GM12878 (cell line): ENCODE measurements around the gene MARCHF6. TPM values are rescaled to one million over a fixed set of nuclear protein-coding genes. Genes with fewer than 3 reads are reported as not detected.

ENCODE experiments used
- ATAC-seq: fragments of 200-7000 bp; cut with Tn5 transposase; 3 replicates; pipeline ENCODE4 v1.9.1; 2020; ENCODE audit warnings: mild to moderate bottlenecking, moderate library complexity
- BruUV-seq: library from RNA; stranded (reverse); fragments of 400-500 nt; replicated peaks from 2 replicates; lab custom pipeline; 2021; lab: Mats Ljungman, UMichigan
- CTCF ChIA-PET: fragments of 300-600 bp; sonication (Branson Sonifier 250); formaldehyde crosslinking; extraction: SDS; loops from one replicate; lab custom pipeline; 2021; ENCODE audit warnings: inconsistent platforms; lab: Yijun Ruan, JAX
- POLR2A ChIA-PET: fragments of 350-600 bp; formaldehyde crosslinking; extraction: SDS; loops from one replicate; lab custom pipeline; 2021; ENCODE audit warnings: inconsistent platforms; lab: Charles Lee
- RAD21 ChIA-PET: fragments of 300-600 bp; sonication (Branson Sonifier 250); formaldehyde crosslinking; loops from one replicate; lab custom pipeline; 2023; ENCODE audit warnings: antibody characterized with exemption; ENCODE audit not compliant: unreplicated experiment; lab: Charles Lee
- SMC1A ChIA-PET: fragments of 300-600 bp; sonication (Branson Sonifier 250); formaldehyde crosslinking; loops from one replicate; lab custom pipeline; 2023; ENCODE audit not compliant: unreplicated experiment, uncharacterized antibody; lab: Charles Lee
- DNase-seq: peaks from one replicate; pipeline ENCODE4 v3.0.0-alpha.2; 2011; ENCODE audit warnings: low read depth, low spot score
- FAIRE-seq: peaks from 3 replicates; lab custom pipeline; 2011; peaks lifted over from hg19 to GRCh38; lab: Jason Lieb, UNC
- H2AFZ ChIP-seq: 2 replicates; pipeline ENCODE4 v1.6.0; 2011; ENCODE audit warnings: low read depth, low read length, control low read depth; ENCODE audit not compliant: control insufficient read depth
- H3K27ac ChIP-seq: 2 replicates; pipeline ENCODE4 v1.5.1; 2011; ENCODE audit warnings: control low read depth; ENCODE audit not compliant: control insufficient read depth, insufficient read depth
- H3K27me3 ChIP-seq, 2 experiments: replicated peaks in 1 of 2; 2 replicates each; pipeline versions ENCODE4 v1.6.0 to v1.6.1; 2011; ENCODE audit warnings: low read length in 1 of 2; ENCODE audit not compliant: control insufficient read depth in 2 of 2, insufficient read depth in 2 of 2
- H3K36me3 ChIP-seq, 2 experiments: 2 replicates each; pipeline ENCODE4 v1.5.1; 2011; ENCODE audit warnings: low read length in 1 of 2; ENCODE audit not compliant: control insufficient read depth in 2 of 2, insufficient read depth in 2 of 2
- H3K4me1 ChIP-seq: 2 replicates; pipeline ENCODE4 v1.6.1; 2011; ENCODE audit warnings: mild to moderate bottlenecking, low read length, moderate library complexity, mixed read lengths; ENCODE audit not compliant: control insufficient read depth, insufficient read depth
- H3K4me2 ChIP-seq: 2 replicates; pipeline ENCODE4 v1.6.0; 2011; ENCODE audit warnings: control low read depth; ENCODE audit not compliant: control insufficient read depth, insufficient read depth
- H3K4me3 ChIP-seq: fragments of 200-600 bp; sonication (generic); 2 replicates; pipeline ENCODE4 v1.5.1; 2016
- H3K79me2 ChIP-seq: 2 replicates; pipeline ENCODE4 v1.6.0; 2011; ENCODE audit warnings: low read length; ENCODE audit not compliant: control insufficient read depth, insufficient read depth
- H3K9ac ChIP-seq: 2 replicates; pipeline ENCODE4 v1.8.0; 2011; ENCODE audit warnings: low read length, control low read depth, mixed read lengths; ENCODE audit not compliant: control insufficient read depth, insufficient read depth
- H3K9me3 ChIP-seq: replicated peaks from 3 replicates; pipeline ENCODE4 v1.5.1; 2011; ENCODE audit warnings: mild to moderate bottlenecking, low read length; ENCODE audit not compliant: control insufficient read depth, insufficient read depth
- H4K20me1 ChIP-seq: 2 replicates; pipeline ENCODE4 v1.6.0; 2011; ENCODE audit not compliant: control insufficient read depth, insufficient read depth
- BCL3 ChIP-seq: IDR thresholded peaks from 2 replicates; pipeline ENCODE4 v1.6.1; 2011; ENCODE audit warnings: borderline replicate concordance, low read depth, mild to moderate bottlenecking, moderate library complexity, low read length; ENCODE audit not compliant: insufficient read depth, poor library complexity, severe bottlenecking
- CEBPB ChIP-seq, 2 experiments: fragments of 150-350 bp in 1 of 2; IDR thresholded peaks; 2 replicates each; pipeline ENCODE4 v1.6.1; 2012 to 2014; ENCODE audit warnings: low read depth in 2 of 2, low read length in 2 of 2, borderline replicate concordance in 1 of 2, inconsistent platforms in 1 of 2
- IKZF2 ChIP-seq, 2 experiments: fragments of 450-650 bp; IDR thresholded peaks; 2 replicates each; pipeline ENCODE4 v1.6.1; 2017; ENCODE audit warnings: mild to moderate bottlenecking in 2 of 2, moderate library complexity in 2 of 2
- MYB ChIP-seq: fragments of 150-350 bp; IDR thresholded peaks from 2 replicates; pipeline ENCODE4 v1.6.1; 2014; ENCODE audit warnings: mild to moderate bottlenecking, low read depth, low read length, borderline replicate concordance
- PBX3 ChIP-seq: IDR thresholded peaks from 2 replicates; pipeline ENCODE4 v1.6.1; 2011; ENCODE audit warnings: mild to moderate bottlenecking, low read depth, low read length, moderate library complexity; ENCODE audit not compliant: insufficient replicate concordance
- RAD21 ChIP-seq: IDR thresholded peaks from 2 replicates; pipeline ENCODE4 v1.6.1; 2011; ENCODE audit warnings: mild to moderate bottlenecking, low read depth, low read length, moderate library complexity; ENCODE audit not compliant: insufficient read depth
- SMAD1 ChIP-seq: fragments of 450-650 bp; IDR thresholded peaks from 2 replicates; pipeline ENCODE4 v1.6.1; 2018; ENCODE audit warnings: mild to moderate bottlenecking, low read depth; ENCODE audit not compliant: partially characterized antibody
- SUZ12 ChIP-seq: fragments of 200-600 bp; sonication (generic); IDR thresholded peaks from one replicate; pipeline ENCODE4 v1.6.1; 2018; ENCODE audit warnings: antibody characterized with exemption, mild to moderate bottlenecking; ENCODE audit not compliant: unreplicated experiment
- TBL1XR1 ChIP-seq: IDR thresholded peaks from 2 replicates; pipeline ENCODE4 v1.6.1; 2012; ENCODE audit warnings: low read depth, low read length, improper control_type of control experiment
- ZBTB33 ChIP-seq: fragments of 450-650 bp; IDR thresholded peaks from 2 replicates; pipeline ENCODE4 v1.6.1; 2017; ENCODE audit warnings: mild to moderate bottlenecking
- WGBS: methylation state at CpG from one replicate; pipeline ENCODE4 v1.1.6; 2016; ENCODE audit warnings: low lambda C conversion rate; ENCODE audit not compliant: insufficient replicate concordance, insufficient coverage; ENCODE audit errors: missing lambda C conversion rate; 5-methylcytosine and 5-hydroxymethylcytosine counted together
- in situ Hi-C: fragments of 300-500 bp; cut with MboI; formaldehyde crosslinking; loops from 9 replicates; pipeline ENCODE4 v1.14.3; 2018; ENCODE audit warnings: mixed read lengths
- intact Hi-C: fragments of 100-400 bp; cut with micrococcal nuclease; formaldehyde crosslinking; loops from one replicate; pipeline ENCODE4 v1.14.2; 2022; ENCODE audit not compliant: unreplicated experiment
- polyA plus RNA-seq, 11 experiments: library from polyadenylated mRNA; depleted of rRNA in 4 of 11; unstranded in 6 of 11; stranded (reverse) in 5 of 11; fragments of >200 nt; fragmentation: Nextera tagmentation in 4 of 11; fragmentation: Illumina TruSeq in 1 of 11; extraction: Ambion mirVana in 4 of 11; extraction: Trizol in 1 of 11; gene quantifications; 1 replicate in 1 of 11; 2 replicates in 10 of 11; pipeline versions ENCODE4 v1.2.1 to v1.2.3, GENCODE V29; 2011 to 2016; ENCODE audit warnings: inconsistent platforms in 2 of 11, missing spikeins in 2 of 11, low read depth in 1 of 11
- total RNA-seq, 4 experiments: library from RNA; depleted of rRNA in 3 of 4; stranded (reverse); fragments of >200 nt in 3 of 4; fragmentation: Illumina TruSeq in 1 of 4; extraction: Trizol in 1 of 4; gene quantifications; 2 replicates each; pipeline versions ENCODE4 v1.2.1 to v1.2.3, GENCODE V29; 2013 to 2021
- TF ChIP-seq, protein P1 (sequence below): IDR thresholded peaks from 2 replicates; pipeline ENCODE4 v1.6.1; 2012; ENCODE audit warnings: low read depth, low read length, improper control_type of control experiment
- TF ChIP-seq, protein P2 (sequence below): IDR thresholded peaks from 2 replicates; pipeline ENCODE4 v1.6.1; 2011; ENCODE audit warnings: borderline replicate concordance, low read depth, mild to moderate bottlenecking, moderate library complexity, mixed read lengths, low read length; ENCODE audit not compliant: insufficient read depth; ENCODE audit errors: extremely low read length

Gene MARCHF6
- total and polyA plus RNA-seq, 10 of the 15 experiments (the other 5 are each of a cell fraction or from before 2014, with no cell fraction given): 39.1 to 172 (median 61.0) TPM

GRCh38 chr5:10303699-10304170 lies 49.8 kb upstream of the MARCHF6 start:
- Histone ChIP-seq H3K4me3 (no peak overlapping the region), H3K4me2 (no peak overlapping the region), H3K9ac (no peak overlapping the region), H3K36me3 (no peaks in the 10 kb centered on the region), H3K9me3 (no peaks in the 10 kb centered on the region), H3K4me1 (no peaks in the 10 kb centered on the region), H3K27me3 (no peaks in the 10 kb centered on the region; a peak in 1 of 4 replicates), H3K79me2 (no peaks in the 10 kb centered on the region), H4K20me1 (no peaks in the 10 kb centered on the region), H2AFZ (no peak overlapping the region), H3K27ac (no peak overlapping the region)
- DNase-seq: no peak
- in situ Hi-C loops: no loop called here
- RAD21 ChIA-PET: no interaction called here
- no TSS peak for BruUV-seq
- FAIRE-seq: no peak
- WGBS: 55% methylated on average over 5 of the region's 5 CpGs
- intact Hi-C loops: no loop called here
- POLR2A ChIA-PET: no interaction called here
- CTCF ChIA-PET: interaction anchor here (0.7 to 1.8 kb wide), 4 partner anchors 20 to 56 kb away, joined by 3 to 6 read pairs (median 4); no protein-coding TSS in a partner anchor
- 0 out of 3 replicates have a peak, but pooled peaks have one; percentile 9 for ATAC-seq
- SMC1A ChIA-PET: interaction anchor here (0.6 kb wide), 1 partner anchor 575 kb away, joined by 3 read pairs; no protein-coding TSS in a partner anchor
- TF ChIP-seq, protein P1, sequence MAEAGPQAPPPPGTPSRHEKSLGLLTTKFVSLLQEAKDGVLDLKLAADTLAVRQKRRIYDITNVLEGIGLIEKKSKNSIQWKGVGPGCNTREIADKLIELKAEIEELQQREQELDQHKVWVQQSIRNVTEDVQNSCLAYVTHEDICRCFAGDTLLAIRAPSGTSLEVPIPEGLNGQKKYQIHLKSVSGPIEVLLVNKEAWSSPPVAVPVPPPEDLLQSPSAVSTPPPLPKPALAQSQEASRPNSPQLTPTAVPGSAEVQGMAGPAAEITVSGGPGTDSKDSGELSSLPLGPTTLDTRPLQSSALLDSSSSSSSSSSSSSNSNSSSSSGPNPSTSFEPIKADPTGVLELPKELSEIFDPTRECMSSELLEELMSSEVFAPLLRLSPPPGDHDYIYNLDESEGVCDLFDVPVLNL: no peak
- TF ChIP-seq SUZ12 (no peak), PBX3 (no peak), ZBTB33 (no peak), RAD21 (no peak), TBL1XR1 (no peak), MYB (no peak), IKZF2 (IDR thresholded peaks at IDR 0.05) (no peak), BCL3 (no peak), SMAD1 (no peak), CEBPB (IDR thresholded peaks at IDR 0.05; ENCODE audit: borderline replicate concordance in 1 of 2, low read depth in 2 of 2, low read length in 2 of 2) (no peak)
- TF ChIP-seq, protein P2, sequence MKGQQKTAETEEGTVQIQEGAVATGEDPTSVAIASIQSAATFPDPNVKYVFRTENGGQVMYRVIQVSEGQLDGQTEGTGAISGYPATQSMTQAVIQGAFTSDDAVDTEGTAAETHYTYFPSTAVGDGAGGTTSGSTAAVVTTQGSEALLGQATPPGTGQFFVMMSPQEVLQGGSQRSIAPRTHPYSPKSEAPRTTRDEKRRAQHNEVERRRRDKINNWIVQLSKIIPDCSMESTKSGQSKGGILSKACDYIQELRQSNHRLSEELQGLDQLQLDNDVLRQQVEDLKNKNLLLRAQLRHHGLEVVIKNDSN: no peak
